Measurements from ENCODE around the gene KCTD1.

GRCh38 chr18:26520974-26521373 is 27.4 kb downstream of the KCTD1 start:
- no peak for TF ChIP-seq EZH2phosphoT487 (IDR thresholded peaks at IDR 0.05; ENCODE audit: low read length)
- no peak for TF ChIP-seq CTCF (IDR thresholded peaks at IDR 0.05; ENCODE audit: low read length)
- TF ChIP-seq EZH2 (optimal IDR thresholded peaks at IDR 0.05; ENCODE audit: low read depth, low read length): no peak

Data from MM.1S (cell line).